ENCODE results near the gene WNT7A.

DNA sequence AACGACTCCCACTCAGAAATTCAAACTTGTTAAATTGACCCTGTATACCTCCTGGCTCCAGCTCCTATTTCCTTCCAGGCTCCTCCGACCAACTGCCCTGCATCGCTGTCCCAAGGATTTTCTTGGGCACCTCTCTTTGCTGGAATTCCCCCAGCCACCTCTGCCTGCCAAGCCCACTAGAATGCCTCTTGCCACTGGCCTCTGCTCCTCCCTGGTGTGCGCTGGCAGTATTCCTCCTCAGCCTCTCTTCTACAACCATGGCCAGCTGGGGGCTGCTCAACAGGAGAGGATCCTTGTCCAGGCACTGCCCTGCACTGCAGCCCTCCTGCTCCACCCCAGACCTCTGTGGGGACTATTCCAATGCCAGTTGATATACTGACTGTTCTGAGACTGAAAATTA lies 7.4 kb downstream of the WNT7A start:
- TF ChIP-seq, protein P1, sequence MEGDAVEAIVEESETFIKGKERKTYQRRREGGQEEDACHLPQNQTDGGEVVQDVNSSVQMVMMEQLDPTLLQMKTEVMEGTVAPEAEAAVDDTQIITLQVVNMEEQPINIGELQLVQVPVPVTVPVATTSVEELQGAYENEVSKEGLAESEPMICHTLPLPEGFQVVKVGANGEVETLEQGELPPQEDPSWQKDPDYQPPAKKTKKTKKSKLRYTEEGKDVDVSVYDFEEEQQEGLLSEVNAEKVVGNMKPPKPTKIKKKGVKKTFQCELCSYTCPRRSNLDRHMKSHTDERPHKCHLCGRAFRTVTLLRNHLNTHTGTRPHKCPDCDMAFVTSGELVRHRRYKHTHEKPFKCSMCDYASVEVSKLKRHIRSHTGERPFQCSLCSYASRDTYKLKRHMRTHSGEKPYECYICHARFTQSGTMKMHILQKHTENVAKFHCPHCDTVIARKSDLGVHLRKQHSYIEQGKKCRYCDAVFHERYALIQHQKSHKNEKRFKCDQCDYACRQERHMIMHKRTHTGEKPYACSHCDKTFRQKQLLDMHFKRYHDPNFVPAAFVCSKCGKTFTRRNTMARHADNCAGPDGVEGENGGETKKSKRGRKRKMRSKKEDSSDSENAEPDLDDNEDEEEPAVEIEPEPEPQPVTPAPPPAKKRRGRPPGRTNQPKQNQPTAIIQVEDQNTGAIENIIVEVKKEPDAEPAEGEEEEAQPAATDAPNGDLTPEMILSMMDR (IDR thresholded peaks at IDR 0.05; ENCODE audit: extremely low read depth in 1 of 2, insufficient read depth in 1 of 2, low read depth in 1 of 2, low read length in 2 of 2), result no peak
- TF ChIP-seq MYC (IDR thresholded peaks at IDR 0.05; ENCODE audit: low read depth, low read length), result no peak
- no peak for TF ChIP-seq POLR2A (IDR thresholded peaks at IDR 0.05; ENCODE audit: low read depth, low read length)
- no peak for TF ChIP-seq POLR2AphosphoS5 (IDR thresholded peaks at IDR 0.05; ENCODE audit: insufficient read depth, low read depth, low read length)
- TF ChIP-seq GATA2 (IDR thresholded peaks at IDR 0.05; ENCODE audit: insufficient read depth, insufficient read length, low read depth, low read length), result no peak
- no peak for TF ChIP-seq EZH2 (IDR thresholded peaks at IDR 0.05; ENCODE audit: borderline replicate concordance, low read depth, low read length, severe bottlenecking)
